Common myeloid progenitor, CD34-positive (primary cell): Measurements from ENCODE around the gene ZNF138.
"Not testable (repeated sequence)": the region's sequence is repeated elsewhere in the genome, so short reads cannot be mapped to it uniquely, and the experiment has no call there.

Source experiments
- CTCF ChIA-PET: fragments of 350-600 bp; sonication (Branson Sonifier 250); formaldehyde crosslinking; loops from one replicate; lab custom pipeline; 2021; ENCODE audit warnings: antibody characterized with exemption; lab: Charles Lee
- POLR2A ChIA-PET: fragments of 350-600 bp; sonication (Branson Sonifier 250); formaldehyde crosslinking; loops from one replicate; lab custom pipeline; 2021; ENCODE audit warnings: antibody characterized with exemption; lab: Charles Lee
- DNase-seq, 3 donors: peaks; one replicate each; pipeline versions ENCODE4 v3.0.0 to v3.0.0-alpha.2; 2013
- H3K27ac ChIP-seq, 2 experiments: 1 replicate in 1 of 2; 2 replicates in 1 of 2; pipeline ENCODE4 v1.7.0; 2013; ENCODE audit warnings: inconsistent platforms in 2 of 2, low read length in 2 of 2, mild to moderate bottlenecking in 2 of 2, low read depth in 1 of 2, moderate library complexity in 1 of 2; ENCODE audit not compliant: severe bottlenecking in 2 of 2, insufficient read depth in 1 of 2, poor library complexity in 1 of 2
- H3K27me3 ChIP-seq, 5 experiments: replicated peaks in 2 of 5; 1 replicate in 3 of 5; 2 replicates in 2 of 5; pipeline versions ENCODE4 v1.6.1 to v1.7.0; 2013; ENCODE audit warnings: low read length in 4 of 5, mild to moderate bottlenecking in 2 of 5, moderate library complexity in 2 of 5, inconsistent platforms in 1 of 5; ENCODE audit not compliant: insufficient read depth in 5 of 5, control insufficient read depth in 4 of 5
- H3K36me3 ChIP-seq, 4 experiments: 1 replicate in 2 of 4; 2 replicates in 2 of 4; pipeline versions ENCODE4 v1.6.1 to v1.7.0; 2013; ENCODE audit warnings: low read length in 3 of 4, control low read depth in 1 of 4, mild to moderate bottlenecking in 1 of 4; ENCODE audit not compliant: control insufficient read depth in 4 of 4, insufficient read depth in 4 of 4
- H3K4me1 ChIP-seq, 4 experiments: 1 replicate in 3 of 4; 2 replicates in 1 of 4; pipeline versions ENCODE4 v1.6.1 to v1.7.1; 2013; ENCODE audit warnings: low read length in 3 of 4, mild to moderate bottlenecking in 3 of 4, control low read depth in 1 of 4, inconsistent platforms in 1 of 4, moderate library complexity in 1 of 4; ENCODE audit not compliant: control insufficient read depth in 4 of 4, insufficient read depth in 4 of 4; ENCODE audit errors: control extremely low read depth in 1 of 4
- H3K4me3 ChIP-seq, 7 experiments: 1 replicate in 4 of 7; 2 replicates in 3 of 7; pipeline versions ENCODE4 v1.5.1 to v1.7.0; 2013; ENCODE audit warnings: mild to moderate bottlenecking in 7 of 7, low read length in 6 of 7, moderate library complexity in 6 of 7, inconsistent platforms in 2 of 7, low read depth in 2 of 7, control low read depth in 1 of 7; ENCODE audit not compliant: insufficient read depth in 4 of 7, control insufficient read depth in 1 of 7; ENCODE audit errors: extremely low read depth in 1 of 7
- H3K9me3 ChIP-seq, 5 experiments: 1 replicate in 4 of 5; 2 replicates in 1 of 5; pipeline versions ENCODE4 v1.6.1 to v1.7.1; 2013; ENCODE audit warnings: low read length in 4 of 5, mild to moderate bottlenecking in 2 of 5, inconsistent platforms in 1 of 5, low read depth in 1 of 5, moderate library complexity in 1 of 5; ENCODE audit not compliant: control insufficient read depth in 4 of 5, insufficient read depth in 2 of 5; ENCODE audit errors: control extremely low read depth in 1 of 5
- WGBS: methylation state at CpG from one replicate; pipeline ENCODE4 v1.1.5; 2013; ENCODE audit not compliant: insufficient coverage; 5-methylcytosine and 5-hydroxymethylcytosine counted together

Gene ZNF138

GRCh38 chr7:64799169-64799568, 4.9 kb downstream of the ZNF138 start:
- WGBS, result 92% methylated on average over 7 of the region's 8 CpGs
- H3K27ac ChIP-seq, DNase-seq, H3K4me3 ChIP-seq, POLR2A ChIA-PET, H3K27me3 ChIP-seq: not testable (repeated sequence)
- Histone ChIP-seq H3K36me3 (peaks cover 3 to 61% (median 36%) of the 10 kb centered on the region in 4 experiments), H3K9me3 (peaks cover 0 to 30% (median 4%) of the 10 kb centered on the region in 5 experiments), H3K4me1 (peaks cover 3 to 15% (median 10%) of the 10 kb centered on the region in 4 experiments)
- CTCF ChIA-PET, result interaction anchor here (1.0 kb wide), 1 partner anchor 89 kb away, joined by 4 read pairs; no protein-coding TSS in a partner anchor

GRCh38 chr7:64802699-64803098, 8.5 kb downstream of the ZNF138 start:
- Histone ChIP-seq H3K4me1 (no peaks in the 10 kb centered on the region), H3K9me3 (peaks cover 3 to 48% (median 5%) of the 10 kb centered on the region in 5 experiments), H3K27me3 (no peaks in the 10 kb centered on the region), H3K4me3 (no peak overlapping the region), H3K36me3 (peaks cover 3 to 63% (median 34%) of the 10 kb centered on the region in 4 experiments), H3K27ac (no peak overlapping the region)
- ChIA-PET POLR2A (no interaction called here), CTCF (interaction anchor here (0.9 kb wide), 1 partner anchor 20 kb away, joined by 3 read pairs; no protein-coding TSS in a partner anchor)
- no CpG with 5 or more reads among the region's 2 CpGs for WGBS
- no peak for DNase-seq

GRCh38 chr7:64807731-64808365, 13.6 kb downstream of the ZNF138 start:
- peaks cover 0 to 31% (median 5%) of the 10 kb centered on the region in 5 experiments for H3K9me3 ChIP-seq
- no peak for DNase-seq
- no peaks in the 10 kb centered on the region for H3K4me1 ChIP-seq
- peaks cover 6 to 40% (median 15%) of the 10 kb centered on the region in 4 experiments for H3K36me3 ChIP-seq
- POLR2A ChIA-PET, result no interaction called here
- no peaks in the 10 kb centered on the region for H3K27me3 ChIP-seq
- no peak overlapping the region for H3K4me3 ChIP-seq
- WGBS, result 100% methylated on average over 1 of the region's 4 CpGs
- H3K27ac ChIP-seq, result no peak overlapping the region
- CTCF ChIA-PET, result no interaction called here

GRCh38 chr7:64811767-64812166, 17.5 kb downstream of the ZNF138 start:
- H3K4me1 ChIP-seq, result no peaks in the 10 kb centered on the region

GRCh38 chr7:64830926-64831325, 36.7 kb downstream of the ZNF138 start:
- no peaks in the 10 kb centered on the region for H3K27me3 ChIP-seq
- no peak overlapping the region for H3K4me3 ChIP-seq
- DNase-seq, result no peak
- POLR2A ChIA-PET, result no interaction called here
- WGBS, result no CpG with 5 or more reads among the region's 1 CpG
- H3K4me1 ChIP-seq, result no peaks in the 10 kb centered on the region
- CTCF ChIA-PET, result no interaction called here
- peaks cover 3 to 39% (median 8%) of the 10 kb centered on the region in 5 experiments for H3K9me3 ChIP-seq
- H3K36me3 ChIP-seq, result peaks cover 0 to 22% (median 3%) of the 10 kb centered on the region in 4 experiments
- H3K27ac ChIP-seq, result no peak overlapping the region

More at GRCh38 chr7:64811767-64812166, 17.5 kb downstream of the ZNF138 start:
- DNase-seq, result no peak
- H3K36me3 ChIP-seq, result peaks cover 6 to 34% (median 12%) of the 10 kb centered on the region in 4 experiments
- H3K27me3 ChIP-seq, result no peaks in the 10 kb centered on the region
- no peak overlapping the region for H3K4me3 ChIP-seq
- CTCF ChIA-PET, result no interaction called here
- no peak overlapping the region for H3K27ac ChIP-seq
- H3K9me3 ChIP-seq, result peaks cover 0 to 20% (median 0%) of the 10 kb centered on the region in 5 experiments
- POLR2A ChIA-PET, result no interaction called here

GRCh38 chr7:64832136-64832535, 37.9 kb downstream of the ZNF138 start:
- H3K27ac ChIP-seq, result no peak overlapping the region
- peaks cover 3 to 37% (median 8%) of the 10 kb centered on the region in 5 experiments for H3K9me3 ChIP-seq
- no peak for DNase-seq
- no peaks in the 10 kb centered on the region for H3K4me1 ChIP-seq
- peaks cover 0 to 22% (median 3%) of the 10 kb centered on the region in 4 experiments for H3K36me3 ChIP-seq
- H3K4me3 ChIP-seq, result no peak overlapping the region
- no peaks in the 10 kb centered on the region for H3K27me3 ChIP-seq
- POLR2A ChIA-PET, result no interaction called here
- CTCF ChIA-PET, result no interaction called here
- WGBS, result 100% methylated on average over 2 of the region's 4 CpGs

GRCh38 chr7:64834989-64835388, 40.8 kb downstream of the ZNF138 start:
- ChIA-PET CTCF (no interaction called here), POLR2A (no interaction called here)
- H3K4me3 ChIP-seq, result no peak overlapping the region
- 84% methylated on average over 7 of the region's 16 CpGs for WGBS
- peaks cover 6 to 35% (median 10%) of the 10 kb centered on the region in 5 experiments for H3K9me3 ChIP-seq
- DNase-seq, result no peak
- no peaks in the 10 kb centered on the region for H3K4me1 ChIP-seq
- H3K36me3 ChIP-seq, result peaks cover 0 to 20% (median 2%) of the 10 kb centered on the region in 4 experiments
- H3K27ac ChIP-seq, result no peak overlapping the region
- H3K27me3 ChIP-seq, result no peaks in the 10 kb centered on the region
